Endothelial cell of umbilical vein (primary cell): ENCODE results near the gene SMARCA2. TPM values are rescaled to one million over a fixed set of nuclear protein-coding genes. Genes with fewer than 3 reads are reported as not detected.

Experiments used
- BruUV-seq: library from RNA; stranded (reverse); fragments of 400-500 nt; replicated peaks from 2 replicates; lab custom pipeline; 2021; lab: Mats Ljungman, UMichigan
- CTCF ChIA-PET: fragments of 300-600, 350-600 bp; sonication (Branson Sonifier 250); formaldehyde crosslinking; loops from one replicate; lab custom pipeline; 2021; ENCODE audit warnings: antibody characterized with exemption, inconsistent platforms; lab: Charles Lee
- POLR2A ChIA-PET: fragments of 300-600, 350-600 bp; sonication (Branson Sonifier 250); formaldehyde crosslinking; loops from one replicate; lab custom pipeline; 2021; ENCODE audit warnings: antibody characterized with exemption, inconsistent platforms; lab: Charles Lee
- DNase-seq: peaks from one replicate; pipeline ENCODE4 v3.0.0-alpha.2; 2011; ENCODE audit warnings: low read depth, low spot score
- FAIRE-seq: peaks from 2 replicates; lab custom pipeline; 2011; peaks lifted over from hg19 to GRCh38; lab: Jason Lieb, UNC
- H2AFZ ChIP-seq: 2 replicates; pipeline ENCODE4 v1.6.0; 2012; ENCODE audit warnings: low read depth, low read length, control low read depth, inconsistent platforms
- H3K27ac ChIP-seq: 2 replicates; pipeline ENCODE4 v1.5.1; 2011; ENCODE audit warnings: low read depth, mild to moderate bottlenecking, control low read depth, low read length, moderate library complexity; ENCODE audit not compliant: insufficient read depth
- H3K27me3 ChIP-seq, 2 experiments: 2 replicates each; pipeline versions ENCODE4 v1.6.0 to v1.6.1; 2011; ENCODE audit warnings: low read length in 2 of 2, mixed read lengths in 1 of 2; ENCODE audit not compliant: control insufficient read depth in 2 of 2, insufficient read depth in 2 of 2
- H3K36me3 ChIP-seq, 2 experiments: 2 replicates in 1 of 2; 3 replicates in 1 of 2; pipeline ENCODE4 v1.5.1; 2011; ENCODE audit warnings: low read length in 2 of 2, mild to moderate bottlenecking in 1 of 2, moderate library complexity in 1 of 2; ENCODE audit not compliant: control insufficient read depth in 2 of 2, insufficient read depth in 2 of 2; ENCODE audit errors: extremely low read depth in 1 of 2
- H3K4me1 ChIP-seq: 3 replicates; pipeline ENCODE4 v1.5.1; 2011; ENCODE audit warnings: mild to moderate bottlenecking, low read length; ENCODE audit not compliant: control insufficient read depth, insufficient read depth; ENCODE audit errors: extremely low read depth
- H3K4me2 ChIP-seq: 2 replicates; pipeline ENCODE4 v1.6.1; 2011; ENCODE audit warnings: low read length, control low read depth, mixed read lengths; ENCODE audit not compliant: insufficient read depth
- H3K4me3 ChIP-seq, 3 experiments: fragments of 200-600 bp in 1 of 3; sonication (generic), shearing (Covaris generic) in 1 of 3; replicated peaks in 1 of 3; 2 replicates each; pipeline ENCODE4 v1.5.1; 2011 to 2016; ENCODE audit warnings: control low read depth in 3 of 3, low read length in 3 of 3, mild to moderate bottlenecking in 2 of 3, inconsistent platforms in 1 of 3, low read depth in 1 of 3, moderate library complexity in 1 of 3; ENCODE audit not compliant: insufficient read depth in 1 of 3
- H3K79me2 ChIP-seq: 2 replicates; pipeline ENCODE4 v1.6.0; 2012; ENCODE audit warnings: low read length, inconsistent platforms; ENCODE audit not compliant: control insufficient read depth, insufficient read depth
- H3K9ac ChIP-seq: replicated peaks from 2 replicates; pipeline ENCODE3; 2011; ENCODE audit warnings: low read length, control low read depth; ENCODE audit not compliant: insufficient read depth; ENCODE audit errors: extremely low read depth
- H3K9me1 ChIP-seq: replicated peaks from 3 replicates; pipeline ENCODE4 v1.6.0; 2011; ENCODE audit warnings: mild to moderate bottlenecking, low read length; ENCODE audit not compliant: control insufficient read depth, insufficient read depth; ENCODE audit errors: extremely low read depth
- H3K9me3 ChIP-seq: replicated peaks from 2 replicates; pipeline ENCODE4 v1.5.1; 2012; ENCODE audit warnings: low read length, inconsistent platforms; ENCODE audit not compliant: control insufficient read depth, insufficient read depth
- H4K20me1 ChIP-seq: replicated peaks from 2 replicates; pipeline ENCODE3; 2011; ENCODE audit warnings: mild to moderate bottlenecking, low read length; ENCODE audit not compliant: control insufficient read depth, insufficient read depth; ENCODE audit errors: extremely low read depth
- FOS ChIP-seq: IDR thresholded peaks from 2 replicates; pipeline ENCODE4 v1.6.1; 2011; ENCODE audit warnings: mild to moderate bottlenecking, low read length, moderate library complexity, borderline replicate concordance; ENCODE audit not compliant: insufficient read depth
- GATA2 ChIP-seq: IDR thresholded peaks from 2 replicates; pipeline ENCODE4 v1.7.0; 2011; ENCODE audit warnings: low read depth, mild to moderate bottlenecking, moderate library complexity, mixed read lengths, low read length; ENCODE audit not compliant: insufficient read length, insufficient read depth
- JUN ChIP-seq: IDR thresholded peaks from 2 replicates; pipeline ENCODE4 v1.6.1; 2011; ENCODE audit warnings: borderline replicate concordance, low read depth; ENCODE audit not compliant: insufficient read length, insufficient read depth
- MYC ChIP-seq: IDR thresholded peaks from one replicate; pipeline ENCODE4 v1.6.1; 2011; ENCODE audit warnings: mild to moderate bottlenecking, low read depth, low read length
- POLR2A ChIP-seq: IDR thresholded peaks from 2 replicates; pipeline ENCODE4 v1.6.1; 2012; ENCODE audit warnings: low read depth, mild to moderate bottlenecking, control low read depth, low read length
- POLR2AphosphoS5 ChIP-seq: IDR thresholded peaks from 2 replicates; pipeline ENCODE4 v1.6.1; 2012; ENCODE audit warnings: low read depth, mild to moderate bottlenecking, control low read depth, low read length, moderate library complexity; ENCODE audit not compliant: insufficient read depth
- dilution Hi-C: fragments of 300-500 bp; cut with MboI; formaldehyde crosslinking; loops from one replicate; pipeline ENCODE4 v1.15.0; 2019; ENCODE audit warnings: low sequenced_read_pairs; ENCODE audit not compliant: extremely low pct_ligation_motif_present
- intact Hi-C: fragments of 100-400 bp; cut with micrococcal nuclease; formaldehyde crosslinking; loops from one replicate; pipeline ENCODE4 v1.10.0; 2022
- polyA plus RNA-seq, 4 experiments: library from polyadenylated mRNA; depleted of rRNA in 3 of 4; stranded (reverse) in 3 of 4; unstranded in 1 of 4; fragments of >200 nt; gene quantifications; 2 replicates each; pipeline versions ENCODE4 v1.2.1 to v1.2.3, GENCODE V29; 2011 to 2012; ENCODE audit warnings: missing spikeins in 1 of 4
- total RNA-seq: library from RNA; stranded (reverse); gene quantifications from 2 replicates; pipeline ENCODE4 v1.2.3, GENCODE V29; 2021
- TF ChIP-seq, protein P1 (sequence below): IDR thresholded peaks from 2 replicates; pipeline ENCODE4 v1.6.1; 2011; ENCODE audit not compliant: insufficient read depth, insufficient read length
- TF ChIP-seq, protein P2 (sequence below), 2 donors: IDR thresholded peaks; 1 replicate in 1 of 2; 2 replicates in 1 of 2; pipeline ENCODE4 v1.5.1; 2011; ENCODE audit warnings: low read length in 2 of 2, mild to moderate bottlenecking in 2 of 2, moderate library complexity in 2 of 2, control low read depth in 1 of 2, inconsistent platforms in 1 of 2, low read depth in 1 of 2; ENCODE audit not compliant: insufficient read depth in 1 of 2; ENCODE audit errors: extremely low read depth in 1 of 2

The SMARCA2 gene
- total and polyA plus RNA-seq, 2 donors (not counting 3 experiments of a cell fraction or from before 2014, with no cell fraction given), result 54.5 to 79.9 TPM

DNA sequence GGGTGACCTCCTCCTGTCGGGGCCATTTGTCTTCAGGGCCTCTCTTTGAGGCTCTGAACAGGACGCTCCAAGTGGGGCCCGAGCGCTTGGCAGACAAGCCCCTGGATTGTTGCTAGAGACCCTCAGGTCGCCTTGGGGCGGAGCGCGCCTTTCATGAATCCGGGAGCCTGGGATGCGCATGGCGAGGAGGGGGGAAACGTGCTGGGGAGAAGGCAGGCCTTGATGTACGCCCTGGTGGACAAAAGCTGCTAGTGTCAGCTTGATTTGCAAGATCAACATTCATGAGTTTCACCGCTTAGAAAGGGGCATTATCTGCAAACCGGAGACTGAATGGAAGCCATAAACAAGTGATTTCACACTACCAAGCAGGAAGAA lies 226.3 kb downstream of the SMARCA2 start:
- TSS peak; percentile 52 for BruUV-seq
- Histone ChIP-seq H2AFZ (peak overlapping the region; percentile 99), H3K36me3 (no peaks in the 10 kb centered on the region), H3K4me3 (peak overlapping the region; percentile 31 to 67 (median 36)), H3K27ac (peak overlapping the region; percentile 27), H3K9me3 (no peaks in the 10 kb centered on the region), H3K9ac (peak overlapping the region; percentile 48), H3K4me2 (peak overlapping the region; percentile 92), H3K27me3 (peaks cover 0 to 2% of the 10 kb centered on the region in 2 experiments), H3K9me1 (no peaks in the 10 kb centered on the region), H4K20me1 (no peaks in the 10 kb centered on the region), H3K4me1 (peaks cover 14% of the 10 kb centered on the region), H3K79me2 (no peaks in the 10 kb centered on the region)
- FAIRE-seq (no peak), DNase-seq (peak; percentile 87)
- intact Hi-C loops, result loop anchor here (1.0 to 5.0 kb wide), 5 partner anchors 34 to 486 kb away; partner anchors contain the start of gene SMARCA2
- TF ChIP-seq GATA2 (no peak), POLR2AphosphoS5 (no peak), FOS (no peak), MYC (no peak), POLR2A (no peak), JUN (no peak)
- TF ChIP-seq, protein P1, sequence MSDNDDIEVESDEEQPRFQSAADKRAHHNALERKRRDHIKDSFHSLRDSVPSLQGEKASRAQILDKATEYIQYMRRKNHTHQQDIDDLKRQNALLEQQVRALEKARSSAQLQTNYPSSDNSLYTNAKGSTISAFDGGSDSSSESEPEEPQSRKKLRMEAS, result no peak
- TF ChIP-seq, protein P2, sequence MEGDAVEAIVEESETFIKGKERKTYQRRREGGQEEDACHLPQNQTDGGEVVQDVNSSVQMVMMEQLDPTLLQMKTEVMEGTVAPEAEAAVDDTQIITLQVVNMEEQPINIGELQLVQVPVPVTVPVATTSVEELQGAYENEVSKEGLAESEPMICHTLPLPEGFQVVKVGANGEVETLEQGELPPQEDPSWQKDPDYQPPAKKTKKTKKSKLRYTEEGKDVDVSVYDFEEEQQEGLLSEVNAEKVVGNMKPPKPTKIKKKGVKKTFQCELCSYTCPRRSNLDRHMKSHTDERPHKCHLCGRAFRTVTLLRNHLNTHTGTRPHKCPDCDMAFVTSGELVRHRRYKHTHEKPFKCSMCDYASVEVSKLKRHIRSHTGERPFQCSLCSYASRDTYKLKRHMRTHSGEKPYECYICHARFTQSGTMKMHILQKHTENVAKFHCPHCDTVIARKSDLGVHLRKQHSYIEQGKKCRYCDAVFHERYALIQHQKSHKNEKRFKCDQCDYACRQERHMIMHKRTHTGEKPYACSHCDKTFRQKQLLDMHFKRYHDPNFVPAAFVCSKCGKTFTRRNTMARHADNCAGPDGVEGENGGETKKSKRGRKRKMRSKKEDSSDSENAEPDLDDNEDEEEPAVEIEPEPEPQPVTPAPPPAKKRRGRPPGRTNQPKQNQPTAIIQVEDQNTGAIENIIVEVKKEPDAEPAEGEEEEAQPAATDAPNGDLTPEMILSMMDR (IDR thresholded peaks at IDR 0.05; ENCODE audit: extremely low read depth in 1 of 2, insufficient read depth in 1 of 2, low read depth in 1 of 2, low read length in 2 of 2), result peak; percentile 47 to 59
- dilution Hi-C loops, result no loop called here
- ChIA-PET POLR2A (no interaction called here), CTCF (interaction anchor here (0.9 to 2.9 kb wide), 13 partner anchors 11 to 487 kb away, joined by 3 to 17 read pairs (median 4); no protein-coding TSS in a partner anchor)
